NCI-H460 (cell line): Measurements from ENCODE around the gene NACAD. TPM values are rescaled to one million over a fixed set of nuclear protein-coding genes. Genes with fewer than 3 reads are reported as not detected.

ENCODE experiments used
- small RNA-seq, 2 experiments: library from RNA; depleted of rRNA; stranded (forward); fragments of <200 nt; gene quantifications; one replicate each; pipeline ENCODE3, GENCODE V24; 2014
- total RNA-seq: library from RNA; depleted of rRNA; stranded (reverse); fragments of >200 nt; shearing (Covaris generic); gene quantifications from 2 replicates; pipeline ENCODE4 v1.2.3, GENCODE V29; 2014; rRNA removed

NACAD gene
- total RNA-seq, 1 experiment from 2014 or later = not detected

Small RNAs within 50 kb of the gene (small RNA-seq; reads per million reads assigned to genes)
- gene SNORA5A (5.1 to 5.4 reads per million in 2 experiments), gene SNORA5B (0 reads per million in 2 experiments), gene SNORA5C (20.6 to 115 reads per million in 2 experiments)

Other genes starting within 250 kb of the NACAD start
- gene H2AZ2, start 240.9 kb downstream of the NACAD start, total RNA-seq = 194 and 220 TPM in 2 replicates
- 16.2 and 17.9 TPM in 2 replicates for gene PURB, start 203.4 kb downstream of the NACAD start, total RNA-seq
- gene MYO1G, start 110.0 kb downstream of the NACAD start, total RNA-seq = 0.07 TPM in 1 of 2 replicates, not detected in the other
- 24.8 and 27.4 TPM in 2 replicates for gene CCM2, start 88.8 kb downstream of the NACAD start, total RNA-seq
- gene TBRG4, start 22.7 kb upstream of the NACAD start, total RNA-seq = 113 and 125 TPM in 2 replicates
- not detected in 2 replicates for gene RAMP3, start 68.8 kb upstream of the NACAD start, total RNA-seq